Adrenal gland (tissue), 12 donors: ENCODE results near the gene CPXM1. TPM values are rescaled to one million over a fixed set of nuclear protein-coding genes. Genes with fewer than 3 reads are reported as not detected.

Experiments
- DNase-seq, 7 donors: peaks; one replicate each; pipeline ENCODE4 v3.0.0-alpha.2; 2019 to 2020
- H3K27ac ChIP-seq, 5 donors: fragments of 200-600 bp; sonication (generic) in 4 of 5; 1 replicate in 3 of 5; 2 replicates in 2 of 5; pipeline versions ENCODE4 v1.5.1 to v1.8.0; 2016 to 2020; ENCODE audit warnings: mild to moderate bottlenecking in 1 of 5
- H3K27me3 ChIP-seq: fragments of 200-600 bp; 2 replicates; pipeline ENCODE4 v1.8.0; 2021
- H3K36me3 ChIP-seq, 2 donors: fragments of 200-600 bp; replicated peaks in 1 of 2; 1 replicate in 1 of 2; 2 replicates in 1 of 2; pipeline versions ENCODE4 v1.5.1 to v1.8.0; 2018 to 2022
- H3K4me1 ChIP-seq, 2 donors: fragments of 200-600 bp; replicated peaks in 1 of 2; 1 replicate in 1 of 2; 2 replicates in 1 of 2; pipeline versions ENCODE4 v1.5.1 to v1.8.0; 2018 to 2021
- H3K4me3 ChIP-seq, 4 donors: fragments of 200-600 bp; sonication (generic) in 3 of 4; one replicate each; pipeline ENCODE4 v1.5.1; 2016 to 2018
- H3K9me3 ChIP-seq, 3 donors: fragments of 200-600 bp; sonication (generic) in 1 of 3; replicated peaks in 1 of 3; 1 replicate in 2 of 3; 2 replicates in 1 of 3; pipeline versions ENCODE4 v1.5.1 to v1.8.0; 2016 to 2021
- POLR2A ChIP-seq, 2 donors: fragments of 450-650 bp; IDR thresholded peaks; one replicate each; pipeline ENCODE4 v1.6.1; 2017; ENCODE audit warnings: antibody characterized with exemption in 2 of 2, mild to moderate bottlenecking in 2 of 2, moderate library complexity in 1 of 2
- WGBS, 4 donors: extraction: QIAGEN DNeasy Blood & Tissue Kit in 2 of 4; methylation state at CpG; one replicate each; pipeline versions ENCODE4 v1.1.5 to v1.1.7; 2013 to 2017; 5-methylcytosine and 5-hydroxymethylcytosine counted together
- intact Hi-C, 2 donors: fragments of 100-400 bp; cut with DNase I; formaldehyde crosslinking; loops; one replicate each; pipeline versions ENCODE4 v1.14.1 to v1.15.0; 2022 to 2023
- polyA plus RNA-seq, 3 donors: library from polyadenylated mRNA; stranded (reverse); fragments of 200-250 nt in 2 of 3; fragments of 350-450 nt in 1 of 3; fragmentation: Illumina TruSeq in 1 of 3; extraction: RNeasy Lipid Tissue Mini Kit (QIAGEN cat#74804) in 1 of 3; gene quantifications; one replicate each; pipeline ENCODE4 v1.2.3, GENCODE V29; 2013 to 2014
- total RNA-seq, 9 donors: library from RNA; depleted of rRNA in 4 of 9; stranded (reverse); fragments of >200 nt in 4 of 9; fragments of 120-200 nt in 1 of 9; fragmentation: NEBNext Ultra II Directional in 1 of 9; extraction: Animal tissue kit (Norgen Biotek cat#: 25700) in 1 of 9; gene quantifications; one replicate each; pipeline versions ENCODE4 v1.1.0 to v1.2.4, GENCODE V29; 2013 to 2023
- TF ChIP-seq, protein P1 (sequence below), 6 experiments: fragments of 450-650 bp in 4 of 6; fragments of 200-600 bp in 2 of 6; sonication (generic) in 1 of 6; IDR thresholded peaks; 1 replicate in 5 of 6; 2 replicates in 1 of 6; pipeline versions ENCODE4 v1.5.1 to v1.8.0; 2016 to 2021; ENCODE audit warnings: antibody characterized with exemption in 6 of 6, mild to moderate bottlenecking in 2 of 6, moderate library complexity in 1 of 6
- donor health status: healthy with polysubstance abuse.
- donor health status: Bipolar disorder and iron deficiency.
- donor health status: DM: yes; HTN: yes; CAD: no.
- donor health status: DM: no; HTN: no; CAD: no.
- donor health status: DM: no; HTN: no; CAD: no.
- donor health status: DM: yes; HTN: yes; CAD: no.

CPXM1 gene
- total and polyA plus RNA-seq, 12 donors = 2.5 to 21.8 (median 11.2) TPM

DNA sequence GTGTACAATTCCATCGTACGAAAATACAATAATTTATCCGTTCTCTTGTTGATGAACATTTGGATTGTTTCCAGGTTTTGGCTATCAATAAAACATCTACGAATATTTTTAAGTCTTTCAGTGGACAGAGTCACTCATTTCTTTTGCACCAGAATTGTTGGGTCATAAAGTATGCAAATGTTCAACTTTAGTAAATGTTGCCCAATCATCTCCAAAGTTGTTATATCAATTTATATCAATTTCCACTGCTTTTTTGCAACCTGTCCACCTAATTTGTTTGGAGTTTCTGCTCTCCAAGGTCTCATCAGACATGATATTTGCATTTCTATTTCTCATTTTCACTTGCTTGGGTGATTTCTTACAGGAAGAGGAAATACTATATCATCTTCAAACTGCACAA, 26.2 kb upstream of the CPXM1 start:
- 69 to 81% (median 77%) methylated on average over 4 of the region's 4 CpGs for WGBS, 4 donors
- Histone ChIP-seq H3K27ac (no peak overlapping the region), H3K9me3 (no peaks in the 10 kb centered on the region), H3K27me3 (peaks cover 6% of the 10 kb centered on the region), H3K36me3 (no peaks in the 10 kb centered on the region), H3K4me3 (no peak overlapping the region), H3K4me1 (no peaks in the 10 kb centered on the region)
- DNase-seq = no peak
- intact Hi-C loops = no loop called here
- TF ChIP-seq POLR2A (IDR thresholded peaks at IDR 0.05) = no peak
- TF ChIP-seq, protein P1, sequence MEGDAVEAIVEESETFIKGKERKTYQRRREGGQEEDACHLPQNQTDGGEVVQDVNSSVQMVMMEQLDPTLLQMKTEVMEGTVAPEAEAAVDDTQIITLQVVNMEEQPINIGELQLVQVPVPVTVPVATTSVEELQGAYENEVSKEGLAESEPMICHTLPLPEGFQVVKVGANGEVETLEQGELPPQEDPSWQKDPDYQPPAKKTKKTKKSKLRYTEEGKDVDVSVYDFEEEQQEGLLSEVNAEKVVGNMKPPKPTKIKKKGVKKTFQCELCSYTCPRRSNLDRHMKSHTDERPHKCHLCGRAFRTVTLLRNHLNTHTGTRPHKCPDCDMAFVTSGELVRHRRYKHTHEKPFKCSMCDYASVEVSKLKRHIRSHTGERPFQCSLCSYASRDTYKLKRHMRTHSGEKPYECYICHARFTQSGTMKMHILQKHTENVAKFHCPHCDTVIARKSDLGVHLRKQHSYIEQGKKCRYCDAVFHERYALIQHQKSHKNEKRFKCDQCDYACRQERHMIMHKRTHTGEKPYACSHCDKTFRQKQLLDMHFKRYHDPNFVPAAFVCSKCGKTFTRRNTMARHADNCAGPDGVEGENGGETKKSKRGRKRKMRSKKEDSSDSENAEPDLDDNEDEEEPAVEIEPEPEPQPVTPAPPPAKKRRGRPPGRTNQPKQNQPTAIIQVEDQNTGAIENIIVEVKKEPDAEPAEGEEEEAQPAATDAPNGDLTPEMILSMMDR (IDR thresholded peaks at IDR 0.05) = no peak

DNA sequence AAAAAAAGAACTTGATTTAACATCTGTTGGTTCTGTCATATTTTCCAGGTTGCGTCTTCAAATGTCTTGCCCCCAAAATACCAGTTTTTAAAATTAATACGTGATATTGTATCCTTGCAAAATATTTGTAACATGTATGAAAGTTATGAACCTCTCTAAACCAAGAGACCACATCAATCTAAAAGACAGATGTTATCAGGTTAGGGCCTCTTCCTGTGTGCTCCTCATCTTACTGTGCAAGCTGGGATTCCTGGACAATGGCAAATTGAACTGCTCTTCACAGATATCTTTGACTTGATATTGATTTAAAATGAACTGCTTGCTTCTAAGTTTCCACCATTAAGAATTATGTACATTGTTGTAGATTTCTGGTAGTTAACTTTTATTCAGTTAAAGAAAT, 25.3 kb upstream of the CPXM1 start:
- DNase-seq = no peak

DNA sequence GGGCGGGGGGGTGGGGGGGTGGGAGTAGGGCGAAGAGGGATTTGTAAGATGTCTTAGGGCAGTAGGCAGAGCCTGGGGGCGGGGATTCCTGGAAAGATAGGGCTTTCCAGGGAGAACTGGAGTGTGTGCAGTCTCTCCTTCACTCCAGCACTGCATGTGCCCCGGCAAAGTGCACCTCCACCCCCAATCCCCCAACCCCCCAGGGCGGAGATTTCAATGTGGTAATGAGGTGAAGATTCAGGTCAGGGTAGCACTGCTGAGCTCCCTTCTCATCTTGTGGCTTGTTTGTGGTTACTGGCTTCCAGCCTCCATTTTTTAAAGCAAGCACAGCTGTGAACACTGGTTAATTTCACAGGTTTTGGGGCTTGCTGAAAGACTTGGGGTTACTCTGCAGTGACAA, 21.6 kb upstream of the CPXM1 start:
- H3K27ac ChIP-seq = no peak overlapping the region
- H3K27me3 ChIP-seq = peaks cover 14% of the 10 kb centered on the region
- intact Hi-C loops = no loop called here
- H3K4me1 ChIP-seq = no peaks in the 10 kb centered on the region
- TF ChIP-seq, protein P1 (IDR thresholded peaks at IDR 0.05) = no peak
- no peak for TF ChIP-seq POLR2A (IDR thresholded peaks at IDR 0.05)
- no peaks in the 10 kb centered on the region for H3K9me3 ChIP-seq
- 18 to 47% (median 26%) methylated on average over 5 of the region's 5 CpGs for WGBS, 4 donors
- H3K4me3 ChIP-seq = no peak overlapping the region
- H3K36me3 ChIP-seq = no peaks in the 10 kb centered on the region
- peak in 2 of 7 donors; percentile 3 to 44 for DNase-seq

More for the DNA sequence above, 25.3 kb upstream of the CPXM1 start:
- H3K4me1 ChIP-seq = no peaks in the 10 kb centered on the region
- intact Hi-C loops = no loop called here
- H3K36me3 ChIP-seq = no peaks in the 10 kb centered on the region
- no peak overlapping the region for H3K27ac ChIP-seq
- 84 to 98% (median 90%) methylated on average over 2 of the region's 2 CpGs for WGBS, 4 donors
- H3K9me3 ChIP-seq = no peaks in the 10 kb centered on the region
- TF ChIP-seq, protein P1 (IDR thresholded peaks at IDR 0.05) = no peak
- TF ChIP-seq POLR2A (IDR thresholded peaks at IDR 0.05) = no peak
- H3K4me3 ChIP-seq = no peak overlapping the region
- peaks cover 10% of the 10 kb centered on the region for H3K27me3 ChIP-seq

DNA sequence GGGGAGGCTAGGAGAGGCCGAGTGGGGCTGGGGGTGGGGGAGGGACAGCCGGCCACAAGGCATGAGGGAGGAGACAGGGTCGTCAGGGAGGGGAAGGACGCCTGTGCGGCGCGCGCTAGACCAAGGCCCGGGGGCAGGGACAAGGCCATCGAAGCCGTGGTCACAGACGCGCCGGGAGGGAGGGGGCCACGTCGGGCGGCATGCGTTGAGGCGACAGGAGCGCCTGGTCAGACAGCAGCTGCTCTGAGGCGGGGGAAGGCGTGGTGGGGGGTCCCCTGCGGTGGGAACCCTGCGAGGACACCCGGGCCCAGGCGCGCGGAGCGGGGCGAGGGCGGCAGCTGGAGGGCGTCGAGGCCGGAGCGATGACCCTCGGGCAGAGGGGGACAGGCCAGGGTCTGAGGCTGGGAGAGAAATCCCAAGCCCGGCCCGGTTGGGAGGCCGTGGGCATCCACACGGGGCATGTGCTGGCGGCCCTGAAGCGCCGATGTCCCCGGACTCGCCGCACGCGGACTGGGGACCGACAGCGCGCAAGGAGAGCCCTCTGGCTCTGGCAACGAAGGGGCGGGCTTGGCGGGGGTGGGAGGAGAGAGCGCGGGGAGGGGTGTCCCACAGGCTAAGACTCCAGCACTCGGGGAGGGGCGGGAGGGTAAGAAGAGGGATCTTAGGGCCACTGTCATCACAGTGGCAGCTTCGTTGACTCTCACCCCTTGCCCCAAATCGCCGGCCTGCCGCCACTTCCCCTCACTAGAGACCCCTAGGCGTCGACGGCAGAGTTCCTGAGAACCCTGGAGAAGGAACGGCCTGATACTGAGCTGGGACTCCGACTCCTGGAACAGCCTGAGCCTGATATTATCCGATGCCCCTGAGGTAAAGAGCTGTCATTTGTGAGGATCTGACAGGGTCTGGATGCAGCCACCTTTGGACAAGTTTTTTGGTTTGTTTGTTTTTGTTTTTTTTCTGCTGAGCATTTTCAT, 20.8 kb upstream of the CPXM1 start:
- intact Hi-C loops = no loop called here
- WGBS, 4 donors = 6 to 24% (median 10%) methylated on average over 23 to 68 of the region's 68 CpGs
- Histone ChIP-seq H3K36me3 (no peaks in the 10 kb centered on the region), H3K27me3 (peaks cover 14% of the 10 kb centered on the region), H3K27ac (peak overlapping the region in 2 of 5 donors; percentile 26 to 49), H3K4me1 (no peaks in the 10 kb centered on the region), H3K4me3 (no peak overlapping the region), H3K9me3 (no peaks in the 10 kb centered on the region)
- TF ChIP-seq, protein P1 (IDR thresholded peaks at IDR 0.05) = no peak
- TF ChIP-seq POLR2A (IDR thresholded peaks at IDR 0.05) = no peak
- peak in 3 of 7 donors; percentile 13 to 28 (median 16) for DNase-seq
